Smooth muscle cell of the brain vasculature (primary cell): ENCODE results near the gene RNF125.
"Not testable (repeated sequence)": the region's sequence is repeated elsewhere in the genome, so short reads cannot be mapped to it uniquely, and the experiment has no call there.

Experiments
- DNase-seq: peaks from one replicate; pipeline ENCODE4 v3.0.0-alpha.2; 2012; ENCODE audit warnings: low read depth, low spot score

Gene RNF125

DNA sequence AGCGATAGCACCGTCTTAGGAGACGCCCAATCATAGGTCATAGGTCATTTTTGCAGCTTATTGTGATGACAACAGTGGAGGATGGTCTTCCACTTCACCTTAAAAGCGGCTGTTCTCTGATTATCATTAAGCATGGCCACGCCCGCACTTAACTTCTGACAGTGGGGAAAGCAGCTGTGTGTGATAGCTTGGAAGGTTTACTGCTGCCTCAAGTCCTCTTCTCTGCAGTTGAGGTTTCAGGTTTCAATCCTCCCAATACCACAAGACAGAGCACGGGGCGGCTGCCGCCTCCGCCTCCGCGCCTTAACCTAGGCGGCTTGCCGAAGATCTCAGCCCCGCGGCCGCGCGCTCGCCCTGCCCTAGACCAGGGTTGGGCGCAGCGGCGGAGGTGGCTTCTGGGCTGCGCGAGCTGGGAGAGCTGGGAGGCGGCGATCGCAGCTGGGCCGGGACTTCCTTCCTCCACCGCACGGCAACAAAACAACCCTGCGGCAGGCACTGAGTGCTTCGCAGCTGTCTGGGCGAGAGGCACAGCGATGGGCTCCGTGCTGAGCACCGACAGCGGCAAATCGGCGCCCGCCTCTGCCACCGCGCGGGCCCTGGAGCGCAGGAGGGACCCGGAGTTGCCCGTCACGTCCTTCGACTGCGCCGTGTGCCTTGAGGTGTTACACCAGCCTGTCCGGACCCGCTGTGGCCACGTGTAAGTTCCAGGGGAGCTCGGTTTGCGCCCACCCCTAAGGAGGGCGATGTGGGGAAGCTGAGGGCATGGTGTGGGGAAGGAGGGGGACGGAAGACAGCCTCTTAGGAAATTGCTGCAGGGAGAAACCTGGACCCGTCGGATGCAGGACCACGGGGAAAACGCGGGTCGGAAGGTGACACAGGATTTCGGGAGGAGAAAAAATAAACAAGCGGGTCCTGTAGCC lies at the start of gene RNF125:
RNF125 (plus strand) TSS at position 495 of the 920 bp plus-strand sequence; CDS start at position 534, 39 bp downstream.
- peak; percentile 47 for DNase-seq

DNA sequence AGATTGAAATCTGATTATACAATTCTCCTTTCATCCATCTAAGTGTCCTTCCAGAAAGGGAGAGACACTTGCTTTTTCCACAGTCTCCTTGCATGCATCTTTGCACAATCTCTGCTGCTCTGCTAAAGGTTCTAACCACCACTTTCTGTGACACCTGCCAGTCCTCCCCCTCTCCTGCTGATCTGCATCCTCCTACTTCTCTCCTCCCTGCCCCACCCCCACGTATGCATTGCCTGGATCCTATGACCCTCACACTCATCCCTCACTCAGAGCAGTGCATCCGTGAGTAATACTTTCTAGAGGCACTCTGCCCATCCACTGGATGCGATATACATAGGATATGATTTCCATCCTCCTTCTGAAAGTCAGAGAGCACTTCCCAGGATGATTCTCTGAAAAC lies 48.0 kb upstream of the RNF125 start:
- no peak for DNase-seq

DNA sequence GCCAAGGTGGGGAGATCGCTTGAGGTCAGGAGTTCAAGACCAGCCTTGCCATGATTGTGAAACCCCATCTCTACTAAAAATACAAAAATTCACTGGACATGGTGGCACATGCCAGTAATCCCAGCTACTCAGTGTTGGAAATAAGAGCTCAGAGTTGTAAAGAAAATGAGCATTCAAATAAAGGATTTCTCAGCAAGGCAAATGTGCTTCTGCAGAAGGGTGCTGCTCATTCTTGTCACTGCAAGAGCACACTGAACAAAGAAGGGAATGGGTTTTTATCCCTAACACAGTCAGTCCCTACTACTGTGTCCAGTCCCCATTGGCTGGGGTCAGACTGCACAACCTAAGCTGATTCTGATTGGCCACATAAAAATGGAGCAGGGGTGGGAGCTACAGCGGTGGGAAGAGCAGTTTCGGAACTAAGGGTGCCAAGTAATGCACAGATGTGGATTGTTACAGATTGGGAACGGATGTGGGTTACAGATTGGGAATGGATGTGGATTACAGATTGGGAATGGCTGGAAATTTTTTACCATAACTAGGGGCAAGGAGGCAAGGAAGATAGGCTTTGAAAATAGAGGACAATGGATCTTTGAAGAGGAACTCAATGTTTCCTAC lies 44.6 kb upstream of the RNF125 start:
- no peak for DNase-seq

DNA sequence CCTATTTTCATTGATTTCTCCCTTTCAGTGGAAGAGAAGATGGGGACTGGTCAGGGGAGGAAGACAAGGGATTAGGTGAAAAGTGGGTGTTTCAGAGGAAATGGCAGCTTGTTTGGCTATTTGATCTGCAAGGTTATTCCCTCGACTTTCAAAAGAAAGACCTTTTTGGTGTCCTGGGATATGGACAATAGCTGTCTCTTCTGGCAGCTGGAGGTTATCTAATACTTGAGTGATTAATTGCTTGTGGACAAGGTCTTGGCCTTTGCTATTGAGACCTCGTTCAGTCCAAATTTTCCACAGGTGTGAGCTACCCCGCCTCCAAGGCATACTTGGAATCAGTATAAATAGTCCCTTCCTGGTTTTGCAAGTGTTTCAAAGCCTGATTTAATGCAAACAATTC lies 42.4 kb upstream of the RNF125 start:
- DNase-seq: no peak

DNA sequence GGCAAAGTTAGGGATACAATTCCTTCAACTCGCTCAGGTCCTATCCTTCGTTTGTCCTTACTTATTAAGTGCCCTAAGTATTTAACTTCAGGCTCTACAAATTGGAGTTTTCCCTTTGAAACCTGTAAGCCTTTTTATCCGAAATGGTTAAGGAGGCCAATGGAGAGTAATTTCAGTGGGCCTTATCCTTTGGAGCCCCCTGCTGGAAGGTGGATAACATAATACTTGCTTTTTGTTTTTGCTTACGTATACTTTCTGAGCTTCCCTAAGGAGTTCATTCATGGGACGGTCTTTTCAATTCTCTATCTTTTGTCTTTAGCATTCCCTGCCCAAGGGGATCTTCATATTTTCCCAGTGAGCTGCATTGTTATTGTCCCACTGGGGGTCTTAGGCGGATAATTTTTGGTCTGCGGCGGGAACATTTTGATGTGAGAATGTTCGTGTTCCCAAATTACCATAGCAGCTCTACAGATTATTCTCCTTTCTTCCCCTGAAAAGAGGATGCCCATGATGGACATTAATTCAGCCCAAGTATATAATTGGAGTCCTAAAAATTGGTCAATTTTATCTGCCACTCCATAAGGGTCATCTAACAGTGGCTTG lies 41.3 kb upstream of the RNF125 start:
- DNase-seq: peak; percentile 4

DNA sequence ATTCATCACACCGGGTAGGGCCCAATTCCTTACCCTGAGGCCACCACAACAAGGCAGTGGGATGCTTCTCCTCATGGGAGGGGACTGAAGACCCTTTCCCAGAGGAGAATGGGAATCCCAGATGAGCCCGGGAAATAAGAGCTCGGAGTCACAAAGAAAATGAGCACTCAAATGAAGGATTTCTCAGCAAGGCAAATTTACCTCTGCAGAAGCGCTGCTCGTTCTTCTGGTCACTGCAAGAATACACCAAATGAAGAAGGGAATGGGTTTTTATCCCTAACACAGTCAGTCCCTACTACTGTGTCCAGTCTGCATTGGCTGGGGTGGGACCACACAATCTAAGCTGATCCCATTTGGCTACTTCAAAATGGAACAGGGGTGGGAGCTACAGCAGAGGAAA lies 40.0 kb upstream of the RNF125 start:
- DNase-seq: no peak

DNA sequence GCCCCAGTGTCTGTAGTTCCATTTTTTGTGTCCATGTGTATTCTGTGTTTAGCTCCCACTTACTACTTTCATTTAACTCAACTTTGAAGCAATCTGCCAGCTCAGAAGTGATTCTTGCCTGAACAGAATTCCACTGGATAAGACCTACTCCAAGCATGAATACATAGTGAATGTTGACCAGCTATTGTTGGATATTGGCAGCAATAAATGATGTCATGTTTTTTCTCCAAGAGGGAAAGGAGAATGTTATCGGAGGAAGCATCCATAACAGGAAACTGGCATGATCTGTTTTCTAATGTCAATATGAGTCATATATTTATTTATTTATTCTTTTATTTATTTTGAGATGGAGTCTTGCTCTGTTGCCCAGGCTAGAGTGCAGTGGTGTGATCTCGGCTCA lies 38.9 kb upstream of the RNF125 start:
- DNase-seq: no peak

DNA sequence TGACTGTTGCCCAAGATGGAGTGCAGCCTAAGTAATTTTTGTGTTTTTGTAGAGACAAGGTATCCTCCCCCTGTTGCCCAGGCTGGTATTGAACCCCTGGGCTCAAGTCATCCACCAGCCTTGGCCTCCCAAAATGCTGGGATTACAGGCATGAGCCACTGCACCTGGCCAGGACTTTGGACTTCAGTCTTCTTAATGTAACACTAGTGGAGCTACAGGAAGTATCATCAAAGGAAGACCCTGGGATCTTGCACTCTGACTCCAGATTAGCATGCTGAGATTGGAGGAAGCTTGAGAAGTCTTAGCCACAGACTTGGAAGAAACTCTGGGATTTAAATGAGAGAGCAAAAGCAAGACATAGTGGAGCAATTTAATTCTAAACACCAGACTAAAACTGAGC lies 37.8 kb upstream of the RNF125 start:
- DNase-seq: no peak

DNA sequence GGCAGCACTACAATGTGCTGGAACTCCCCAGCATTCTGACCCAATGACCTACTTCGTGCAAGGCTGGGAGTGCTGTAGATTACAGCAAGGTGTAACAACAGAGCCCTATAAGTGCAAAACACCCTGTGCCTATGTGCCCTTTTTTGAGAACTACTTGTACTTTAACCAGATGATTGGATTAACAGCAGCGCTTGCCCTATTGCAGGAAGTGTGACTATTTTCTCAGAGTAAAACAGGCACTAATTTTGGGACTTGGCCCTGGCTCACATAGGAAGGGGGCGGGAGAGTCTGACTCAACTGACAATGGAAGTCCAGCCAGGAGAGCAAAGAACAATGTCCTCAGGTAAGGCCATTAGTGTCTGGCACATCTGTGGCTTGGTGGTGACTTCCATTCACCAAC lies 35.6 kb upstream of the RNF125 start:
- no peak for DNase-seq

DNA sequence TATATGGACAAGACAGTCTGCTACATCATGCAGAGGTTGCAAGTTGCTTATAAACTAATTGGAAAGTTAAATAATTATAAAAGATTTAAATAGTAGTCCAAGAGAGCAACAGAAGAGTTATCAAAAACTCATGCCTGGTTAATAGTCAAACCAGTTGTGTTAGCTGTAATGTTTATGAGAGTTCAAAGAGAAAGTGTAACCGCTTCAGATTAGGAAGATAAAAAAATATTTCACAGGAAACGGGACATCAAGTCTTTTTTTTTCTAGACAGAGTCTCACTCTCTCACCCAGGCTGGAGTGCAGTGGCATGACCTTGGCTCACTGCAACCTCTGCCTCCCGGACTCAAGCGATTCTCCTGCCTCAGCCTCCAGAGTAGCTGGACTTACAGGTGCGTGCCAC lies 34.6 kb upstream of the RNF125 start:
- DNase-seq: no peak

DNA sequence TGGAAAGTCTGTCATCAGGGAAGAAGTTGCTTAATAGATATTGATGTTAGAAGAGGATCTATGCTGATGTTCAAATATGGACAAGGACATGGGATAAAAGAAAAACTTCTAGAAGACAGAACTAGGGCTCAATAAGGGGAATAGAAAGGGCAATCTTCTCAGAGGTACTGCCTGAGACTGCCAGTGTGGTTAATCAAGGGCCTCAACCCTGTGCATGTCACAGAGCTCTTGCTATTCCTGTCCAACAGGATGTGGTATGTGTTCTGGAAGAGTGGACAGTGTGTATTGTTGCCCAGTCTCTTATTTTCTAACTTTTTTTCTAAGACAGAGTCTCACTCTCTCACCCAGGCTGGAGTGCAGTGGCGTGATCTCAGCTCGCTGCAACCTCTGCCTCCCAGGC lies 27.8 kb upstream of the RNF125 start:
- DNase-seq: no peak

DNA sequence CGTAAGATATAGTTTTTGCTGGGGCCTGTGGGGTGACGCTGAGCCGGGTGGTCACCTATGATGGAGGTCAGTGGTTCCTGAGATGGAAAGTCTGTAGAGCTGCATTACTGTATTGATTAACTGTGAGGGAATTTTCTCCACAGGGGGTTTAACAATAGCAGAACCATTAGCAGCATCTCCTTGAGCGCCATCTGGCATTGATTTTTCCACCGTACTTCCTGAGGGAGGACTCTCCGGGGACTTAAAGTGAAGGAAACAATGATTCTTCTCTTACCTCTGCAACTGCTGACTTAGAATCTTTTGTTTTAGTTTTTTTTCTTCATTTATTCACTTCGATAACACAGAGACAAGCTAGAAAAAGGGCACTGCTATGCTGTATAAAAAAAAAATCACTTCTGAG lies 22.6 kb upstream of the RNF125 start:
- no peak for DNase-seq

DNA sequence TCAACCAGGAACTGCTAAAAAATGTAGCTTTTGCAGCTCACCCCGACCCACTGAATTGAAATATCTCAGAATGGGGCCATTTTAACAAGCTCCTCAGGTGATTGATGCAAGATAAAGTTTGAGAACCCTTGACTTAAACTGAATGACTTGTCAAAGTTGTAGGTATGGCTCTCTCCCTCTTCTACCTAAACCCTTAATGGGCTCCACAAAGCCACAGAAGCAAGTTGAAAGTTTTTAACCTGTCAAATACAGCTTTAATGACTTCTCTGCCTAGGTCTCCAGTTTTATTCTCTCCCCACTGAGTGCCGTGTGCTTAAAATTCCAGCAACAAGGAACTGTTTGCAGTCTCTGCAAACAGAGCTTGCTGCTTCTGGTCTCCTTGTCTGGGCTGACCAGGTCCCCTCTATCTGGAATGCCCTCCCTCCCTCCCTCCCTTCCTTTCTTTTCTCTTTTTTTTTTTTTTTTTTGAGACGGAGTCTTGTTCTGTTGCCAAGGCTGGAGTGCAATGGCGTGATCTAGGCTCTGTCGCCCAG lies 19.7 kb upstream of the RNF125 start:
- DNase-seq: no peak

DNA sequence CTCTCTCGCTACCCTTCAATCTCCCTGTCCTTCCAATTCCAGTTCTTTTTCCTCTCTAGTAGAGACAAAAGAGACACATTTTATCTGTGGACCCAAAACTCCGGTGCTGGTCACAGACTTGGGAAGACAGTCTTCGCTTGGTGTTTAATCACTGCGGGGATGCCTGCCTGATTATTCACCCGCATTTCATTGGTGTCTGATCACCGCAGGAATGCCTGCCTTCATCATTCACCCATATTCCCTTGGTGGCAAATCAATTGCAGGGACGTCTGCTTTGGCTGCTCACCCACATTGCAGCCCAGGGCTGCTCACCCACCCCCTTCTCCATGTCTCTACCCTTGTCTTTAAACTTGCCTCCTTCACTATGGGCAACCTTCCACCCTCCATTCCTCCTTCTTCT lies 17.5 kb upstream of the RNF125 start:
- not testable (repeated sequence) for DNase-seq

DNA sequence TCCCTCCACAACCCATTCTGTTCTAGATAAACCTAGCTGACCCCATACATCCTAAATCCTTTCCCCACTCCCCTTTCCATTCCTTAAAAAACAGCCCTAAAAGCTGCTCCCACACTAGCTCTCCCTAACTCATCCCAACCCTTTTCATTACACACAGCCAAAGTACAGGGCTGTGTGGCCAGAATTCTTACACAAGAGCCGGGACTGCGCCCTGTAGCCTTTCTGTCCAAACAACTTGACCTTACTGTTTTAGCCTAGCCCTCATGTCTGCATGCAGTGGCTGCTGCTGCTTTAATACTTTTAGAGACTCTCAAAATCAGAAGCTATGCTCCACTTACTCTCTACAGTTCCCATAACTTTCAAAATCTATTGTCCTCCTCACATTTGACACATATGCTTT lies 14.8 kb upstream of the RNF125 start:
- DNase-seq: not testable (repeated sequence)

DNA sequence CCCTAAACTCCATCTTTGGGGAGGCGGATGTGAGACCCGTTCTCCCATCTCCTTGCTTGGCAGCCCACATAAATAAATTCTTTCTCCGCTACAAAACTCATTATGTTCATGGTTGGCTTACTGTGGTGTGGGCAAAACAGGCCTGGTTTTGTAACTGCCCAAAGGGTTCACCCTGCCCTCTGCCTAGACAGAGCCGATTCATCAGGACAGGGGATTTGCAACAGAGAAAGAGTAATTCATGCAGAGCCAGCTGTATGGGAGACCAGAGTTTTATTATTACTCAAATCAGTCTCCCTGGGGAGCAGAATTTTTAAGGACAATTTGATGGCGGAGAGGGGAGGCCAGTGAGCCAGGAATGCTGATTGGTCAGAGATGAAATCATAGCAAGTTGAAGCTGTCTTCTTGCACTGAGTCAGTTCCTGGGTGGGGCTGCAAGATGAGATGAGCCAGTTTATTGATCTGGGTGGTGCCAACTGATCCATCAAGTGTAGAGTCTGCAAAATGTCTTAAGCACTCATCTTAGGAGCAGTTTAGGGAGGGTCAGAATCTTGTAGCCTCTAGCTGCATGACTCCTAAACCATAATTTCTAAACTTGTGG lies 8.4 kb upstream of the RNF125 start:
- DNase-seq: no peak

DNA sequence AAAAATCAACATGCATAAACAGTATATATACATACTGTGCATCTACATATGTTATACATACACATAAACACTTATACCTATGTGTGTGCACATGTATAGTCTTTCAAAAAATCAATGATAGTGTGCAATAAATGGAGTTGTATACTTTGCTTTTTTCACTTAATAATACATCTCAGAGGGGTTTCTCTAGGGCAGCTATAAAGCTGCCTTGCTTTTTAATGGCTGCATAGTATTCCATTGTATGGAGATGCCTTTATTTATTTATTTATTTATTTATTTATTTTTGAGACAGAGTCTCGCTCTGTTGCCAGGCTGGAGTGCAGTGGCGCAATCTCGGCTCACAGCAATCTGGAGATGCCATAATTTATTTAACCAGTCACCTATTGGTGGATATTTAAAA lies 7.4 kb upstream of the RNF125 start:
- DNase-seq: no peak

DNA sequence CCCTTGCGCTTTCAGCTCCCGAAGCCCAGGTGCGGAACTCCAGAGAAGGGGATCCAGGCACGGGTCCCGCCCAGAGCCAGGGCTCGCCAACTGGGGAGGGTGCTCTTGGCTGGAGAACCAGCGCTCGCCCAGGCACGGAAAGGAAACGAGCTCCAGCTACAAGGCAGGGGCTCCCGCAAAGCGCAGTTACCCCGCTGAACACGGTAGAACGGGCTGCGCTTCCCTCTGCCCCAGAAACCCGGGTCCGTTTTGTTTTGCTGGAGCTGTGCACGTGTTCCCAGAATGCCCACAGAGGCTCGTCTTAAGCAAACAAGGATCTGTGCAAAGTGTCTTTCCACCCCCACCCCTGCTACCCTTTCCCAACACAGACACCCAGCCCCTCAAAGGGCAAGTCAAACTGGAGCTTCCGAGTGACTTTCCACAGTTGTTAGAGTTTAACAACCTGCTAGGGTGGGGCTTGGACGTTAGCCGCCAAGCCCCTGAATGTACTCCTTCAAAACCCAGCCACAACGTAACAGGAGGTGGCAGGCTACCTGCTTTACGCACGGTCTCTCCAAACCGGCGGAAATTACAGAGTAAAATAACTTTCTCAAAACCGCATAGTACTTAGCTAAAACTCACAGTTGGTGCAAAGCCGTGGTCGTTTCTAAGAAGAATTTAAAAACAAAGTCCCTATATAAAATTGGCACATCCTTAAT lies 775 bp downstream of the RNF125 start:
- DNase-seq: no peak

DNA sequence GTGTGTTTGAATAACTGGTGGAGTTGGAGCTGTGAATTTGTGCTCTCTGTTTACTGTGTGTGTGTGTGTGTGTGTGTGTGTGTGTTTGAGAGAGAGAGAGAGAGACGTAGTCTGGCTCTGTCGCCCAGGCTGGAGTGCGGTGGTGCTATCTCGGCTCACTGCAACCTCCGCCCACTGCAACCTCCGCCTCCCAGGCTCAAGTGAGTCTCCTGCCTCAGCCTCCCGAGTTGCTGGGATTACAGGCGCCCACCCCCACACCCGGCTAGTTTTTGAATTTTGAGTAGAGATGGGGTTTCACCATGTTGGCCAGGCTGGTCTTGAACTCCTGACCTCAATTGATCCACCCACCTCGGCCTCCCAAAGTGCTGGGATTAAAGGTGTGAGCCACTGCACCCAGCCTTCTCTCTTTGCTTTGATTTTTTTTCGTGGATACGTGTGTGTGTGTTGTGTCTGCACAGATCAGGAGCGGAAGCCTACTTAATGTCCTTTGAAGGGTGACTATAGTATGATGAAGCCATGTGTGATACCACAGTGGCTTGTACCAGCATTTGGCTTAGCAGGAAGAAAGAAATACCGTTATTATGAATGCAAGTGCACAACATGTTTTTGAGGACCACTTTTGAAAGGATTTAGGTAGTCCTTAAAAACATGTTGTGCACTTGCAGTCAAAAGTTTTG lies 1.5 kb downstream of the RNF125 start:
- not testable (repeated sequence) for DNase-seq

DNA sequence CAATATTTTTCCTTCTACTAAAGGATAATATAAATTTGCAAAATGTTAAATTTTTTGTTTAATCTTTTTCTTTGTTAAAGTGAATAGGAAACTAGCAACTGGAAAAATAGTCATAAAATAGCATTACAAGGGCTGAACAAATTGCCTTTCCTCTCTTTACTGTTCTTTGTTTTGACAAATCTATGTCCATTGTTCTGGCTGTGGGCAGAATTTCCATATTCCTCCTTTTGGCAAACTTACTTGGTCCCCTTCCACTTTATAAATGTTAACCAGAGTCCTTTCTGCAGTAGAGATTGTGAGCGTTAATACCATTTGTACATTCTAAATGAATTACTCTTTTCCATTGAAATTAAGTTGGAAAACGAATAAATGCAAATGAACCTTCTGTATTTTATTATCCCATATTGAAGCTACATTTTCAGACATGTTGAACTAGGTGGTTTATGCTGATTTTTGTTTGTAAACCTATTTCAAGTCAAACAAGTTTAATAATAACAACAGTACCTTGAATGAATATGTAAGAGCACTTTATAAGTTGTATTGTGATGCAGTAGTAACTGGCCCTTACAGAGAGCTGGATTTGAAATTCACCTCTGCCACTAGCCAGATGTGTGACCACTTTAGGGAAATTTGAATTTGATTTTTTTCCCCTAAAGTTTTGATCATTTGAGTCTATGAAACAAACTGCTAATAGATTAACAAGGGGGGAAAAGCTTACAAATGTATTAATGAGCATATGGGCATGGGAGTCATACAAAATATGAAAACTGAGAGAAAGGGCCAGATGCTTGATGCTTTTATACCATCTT lies 3.3 kb downstream of the RNF125 start:
- no peak for DNase-seq
